ENCODE measurements around the gene SULT1A2.

- TF ChIP-seq CTCF (IDR thresholded peaks at IDR 0.05) (no peak), POLR2A (IDR thresholded peaks at IDR 0.05) (no peak), POLR2AphosphoS5 (IDR thresholded peaks at IDR 0.05; ENCODE audit: insufficient read depth in 1 of 2, low read depth in 1 of 2) (no peak)
Measured at GRCh38 chr16:28569021-28569420, 27.8 kb downstream of the SULT1A2 start.

All from vagina (tissue), 2 donors.